Liver (tissue), 9 donors: ENCODE results near the gene BLOC1S5. TPM values are rescaled to one million over a fixed set of nuclear protein-coding genes. Genes with fewer than 3 reads are reported as not detected.

Source experiments
- DNase-seq: peaks from one replicate; pipeline ENCODE4 v3.0.0-alpha.2; 2017; ENCODE audit warnings: low spot score
- H3K27ac ChIP-seq, 2 donors: one replicate each; pipeline ENCODE4 v1.7.0; 2013; ENCODE audit warnings: inconsistent platforms in 2 of 2, low read length in 2 of 2, control low read depth in 1 of 2, low read depth in 1 of 2, mild to moderate bottlenecking in 1 of 2
- H3K27me3 ChIP-seq, 4 donors: one replicate each; pipeline versions ENCODE4 v1.6.1 to v1.7.0; 2013; ENCODE audit warnings: low read length in 3 of 4, inconsistent platforms in 1 of 4, mild to moderate bottlenecking in 1 of 4, moderate library complexity in 1 of 4; ENCODE audit not compliant: control insufficient read depth in 4 of 4, insufficient read depth in 4 of 4
- H3K36me3 ChIP-seq, 4 donors: one replicate each; pipeline versions ENCODE4 v1.6.1 to v1.7.0; 2013; ENCODE audit warnings: low read length in 3 of 4, mild to moderate bottlenecking in 3 of 4, low read depth in 1 of 4, moderate library complexity in 1 of 4; ENCODE audit not compliant: control insufficient read depth in 4 of 4, insufficient read depth in 3 of 4
- H3K4me1 ChIP-seq, 4 donors: one replicate each; pipeline versions ENCODE4 v1.6.1 to v1.7.0; 2013; ENCODE audit warnings: low read length in 3 of 4, mild to moderate bottlenecking in 3 of 4, moderate library complexity in 1 of 4; ENCODE audit not compliant: control insufficient read depth in 4 of 4, insufficient read depth in 4 of 4
- H3K4me3 ChIP-seq, 3 donors: one replicate each; pipeline versions ENCODE4 v1.6.1 to v1.7.0; 2013; ENCODE audit warnings: low read length in 3 of 3, control low read depth in 1 of 3, low read depth in 1 of 3, mild to moderate bottlenecking in 1 of 3
- H3K9ac ChIP-seq, 2 donors: one replicate each; pipeline ENCODE4 v1.7.0; 2013; ENCODE audit warnings: low read length in 2 of 2, mild to moderate bottlenecking in 2 of 2, moderate library complexity in 2 of 2, control low read depth in 1 of 2, low read depth in 1 of 2
- H3K9me3 ChIP-seq, 4 donors: one replicate each; pipeline versions ENCODE4 v1.6.1 to v1.7.0; 2013; ENCODE audit warnings: low read length in 3 of 4; ENCODE audit not compliant: control insufficient read depth in 4 of 4
- ATF3 ChIP-seq: IDR thresholded peaks from 2 replicates; pipeline ENCODE4 v1.6.1; 2016; ENCODE audit warnings: antibody characterized with exemption
- CTCF ChIP-seq: fragments of 150-350 bp; IDR thresholded peaks from 2 replicates; pipeline ENCODE4 v1.5.1; 2017; ENCODE audit warnings: improper control_type of control experiment, low read depth, low read length; ENCODE audit not compliant: missing input control
- EGR1 ChIP-seq, 2 donors: IDR thresholded peaks; 2 replicates each; pipeline ENCODE4 v1.6.1; 2016 to 2018; ENCODE audit warnings: antibody characterized with exemption in 2 of 2, low read depth in 2 of 2
- FOXA1 ChIP-seq: IDR thresholded peaks from 2 replicates; pipeline ENCODE4 v1.6.1; 2016; ENCODE audit warnings: antibody characterized with exemption
- FOXA2 ChIP-seq: IDR thresholded peaks from 2 replicates; pipeline ENCODE4 v1.6.1; 2016; ENCODE audit warnings: antibody characterized with exemption
- GABPA ChIP-seq, 2 donors: IDR thresholded peaks in 1 of 2; conservative IDR thresholded peaks in 1 of 2; 2 replicates each; pipeline ENCODE4 v1.6.1; 2016; ENCODE audit warnings: antibody characterized with exemption in 2 of 2, mild to moderate bottlenecking in 1 of 2, moderate library complexity in 1 of 2
- HNF4A ChIP-seq, 2 donors: conservative IDR thresholded peaks; 2 replicates each; pipeline ENCODE4 v1.6.1; 2016; ENCODE audit warnings: antibody characterized with exemption in 2 of 2, mild to moderate bottlenecking in 2 of 2
- HNF4G ChIP-seq: IDR thresholded peaks from 2 replicates; pipeline ENCODE4 v1.6.1; 2016; ENCODE audit warnings: antibody characterized with exemption
- JUND ChIP-seq, 2 donors: IDR thresholded peaks; 2 replicates each; pipeline ENCODE4 v1.6.1; 2016; ENCODE audit warnings: antibody characterized with exemption in 2 of 2
- MAX ChIP-seq: IDR thresholded peaks from 2 replicates; pipeline ENCODE4 v1.6.1; 2016; ENCODE audit warnings: antibody characterized with exemption
- NR2F2 ChIP-seq: IDR thresholded peaks from 2 replicates; pipeline ENCODE4 v1.6.1; 2016; ENCODE audit warnings: antibody characterized with exemption
- REST ChIP-seq: IDR thresholded peaks from 2 replicates; pipeline ENCODE4 v1.6.1; 2016; ENCODE audit warnings: antibody characterized with exemption, mild to moderate bottlenecking
- RXRA ChIP-seq, 2 donors: IDR thresholded peaks; 2 replicates each; pipeline ENCODE4 v1.6.1; 2017 to 2018; ENCODE audit warnings: antibody characterized with exemption in 2 of 2, mild to moderate bottlenecking in 1 of 2
- SP1 ChIP-seq: IDR thresholded peaks from 2 replicates; pipeline ENCODE4 v1.6.1; 2018; ENCODE audit warnings: antibody characterized with exemption, mild to moderate bottlenecking
- TAF1 ChIP-seq: conservative IDR thresholded peaks from 2 replicates; pipeline ENCODE4 v1.6.1; 2016; ENCODE audit warnings: antibody characterized with exemption, mild to moderate bottlenecking
- YY1 ChIP-seq: IDR thresholded peaks from 2 replicates; pipeline ENCODE4 v1.6.1; 2016; ENCODE audit warnings: antibody characterized with exemption, mild to moderate bottlenecking
- ZBTB33 ChIP-seq: IDR thresholded peaks from 2 replicates; pipeline ENCODE4 v1.6.1; 2016; ENCODE audit warnings: antibody characterized with exemption
- WGBS: extraction: QIAGEN DNeasy Blood & Tissue Kit; methylation state at CpG from one replicate; pipeline ENCODE4 v1.1.7; 2013; 5-methylcytosine and 5-hydroxymethylcytosine counted together
- polyA plus RNA-seq, 2 donors: library from polyadenylated mRNA; stranded (reverse) in 1 of 2; unstranded in 1 of 2; fragments of 200-250 nt in 1 of 2; fragments of >200 nt in 1 of 2; fragmentation: Nextera tagmentation in 1 of 2; extraction: Ambion mirVana in 1 of 2; gene quantifications; one replicate each; pipeline versions ENCODE4 v1.2.1 to v1.2.3, GENCODE V29; 2013 to 2015
- total RNA-seq, 2 donors: library from RNA; depleted of rRNA; stranded (reverse); fragments of >200 nt; gene quantifications; one replicate each; pipeline ENCODE4 v1.2.3, GENCODE V29; 2014
- donor health status: healthy.
- donor health status: healthy.
- donor health status: healthy.
- donor health status: healthy.
- donor health status: healthy.

The BLOC1S5 gene
- total and polyA plus RNA-seq, 4 donors, result 5.2 to 11.1 (median 7.1) TPM

GRCh38 chr6:8090650-8091049, 26.5 kb upstream of the BLOC1S5 start:
- Histone ChIP-seq H3K27me3 (no peaks in the 10 kb centered on the region), H3K9me3 (no peaks in the 10 kb centered on the region), H3K9ac (no peak overlapping the region), H3K27ac (no peak overlapping the region), H3K36me3 (peaks cover 4 to 28% (median 18%) of the 10 kb centered on the region in 4 donors), H3K4me3 (no peak overlapping the region), H3K4me1 (no peaks in the 10 kb centered on the region)
- no peak for TF ChIP-seq ATF3
- no peak for TF ChIP-seq CTCF
- TF ChIP-seq ZBTB33, result no peak
- no peak for TF ChIP-seq MAX
- WGBS, result 98% methylated on average over 3 of the region's 3 CpGs
- no peak for DNase-seq

- Histone ChIP-seq H3K36me3 (peaks cover 3 to 21% (median 10%) of the 10 kb centered on the region in 4 donors), H3K27ac (no peak overlapping the region), H3K9ac (no peak overlapping the region), H3K4me1 (peaks cover 6 to 9% (median 8%) of the 10 kb centered on the region in 4 donors), H3K4me3 (no peak overlapping the region), H3K27me3 (no peaks in the 10 kb centered on the region), H3K9me3 (no peaks in the 10 kb centered on the region)
- 98% methylated on average over 2 of the region's 2 CpGs for WGBS
- no peak for DNase-seq
- TF ChIP-seq FOXA2 (no peak), YY1 (no peak), GABPA (IDR thresholded peaks at IDR 0.05 in 1 of 2, conservative IDR thresholded peaks at IDR 0.05 in 1 of 2) (no peak), RXRA (IDR thresholded peaks at IDR 0.05) (no peak), EGR1 (IDR thresholded peaks at IDR 0.05; ENCODE audit: low read depth in 2 of 2) (no peak), MAX (no peak), HNF4G (no peak), NR2F2 (no peak), REST (no peak), SP1 (no peak), JUND (IDR thresholded peaks at IDR 0.05) (no peak), ZBTB33 (no peak), ATF3 (no peak), FOXA1 (no peak), CTCF (no peak), TAF1 (no peak), HNF4A (conservative IDR thresholded peaks at IDR 0.05) (no peak)
Observed at GRCh38 chr6:8088886-8089285, 24.7 kb upstream of the BLOC1S5 start.
